Activated CD4-positive, alpha-beta T cell treated with anti-CD3 and anti-CD28 coated beads, Interleukin-2, Interleukin-4, amounts not matched to agents 100 ng/mL and 50 ng/mL, durations not matched to agents 16 hours and 8 hours (primary cell): Measurements from ENCODE around the gene GPSM1.
"Not testable (repeated sequence)": the region's sequence is repeated elsewhere in the genome, so short reads cannot be mapped to it uniquely, and the experiment has no call there.

Experiments used
- DNase-seq: peaks from one replicate; pipeline ENCODE4 v3.0.0-alpha.2; 2020; ENCODE audit warnings: low spot score

GPSM1 gene

GRCh38 chr9:136317695-136318094 is 9.6 kb upstream of the GPSM1 start:
- DNase-seq: no peak

GRCh38 chr9:136318111-136318775 is 9.1 kb upstream of the GPSM1 start:
- no peak for DNase-seq

- DNase-seq: no peak
Observed at GRCh38 chr9:136318776-136319241, 8.5 kb upstream of the GPSM1 start.

GRCh38 chr9:136319244-136319643 is 8.1 kb upstream of the GPSM1 start:
- DNase-seq: not testable (repeated sequence)

- DNase-seq: not testable (repeated sequence)
Observed at GRCh38 chr9:136319955-136320354, 7.4 kb upstream of the GPSM1 start.

GRCh38 chr9:136320972-136321371 is 6.4 kb upstream of the GPSM1 start:
- not testable (repeated sequence) for DNase-seq

GRCh38 chr9:136321561-136321960 is 5.8 kb upstream of the GPSM1 start:
- DNase-seq: no peak

GRCh38 chr9:136322756-136323330 is 4.5 kb upstream of the GPSM1 start:
- no peak for DNase-seq

- no peak for DNase-seq
Observed at GRCh38 chr9:136323371-136323789, 4.0 kb upstream of the GPSM1 start.

- DNase-seq: no peak
Observed at GRCh38 chr9:136324501-136325300, 2.6 kb upstream of the GPSM1 start.

- DNase-seq: no peak
Observed at GRCh38 chr9:136325358-136325757, 2.0 kb upstream of the GPSM1 start.

GRCh38 chr9:136326061-136326760 is 1.1 kb upstream of the GPSM1 start:
- no peak for DNase-seq

GRCh38 chr9:136326761-136327303 is 507 bp upstream of the GPSM1 start:
- DNase-seq: no peak

- no peak for DNase-seq
Observed at GRCh38 chr9:136328011-136328621, 777 bp downstream of the GPSM1 start.

- DNase-seq: no peak
Observed at GRCh38 chr9:136328622-136329041, 1.3 kb downstream of the GPSM1 start.

GRCh38 chr9:136329211-136329627 is 1.9 kb downstream of the GPSM1 start:
- DNase-seq: no peak

- DNase-seq: no peak
Observed at GRCh38 chr9:136329636-136330405, 2.5 kb downstream of the GPSM1 start.

- DNase-seq: no peak
Observed at GRCh38 chr9:136330406-136330990, 3.2 kb downstream of the GPSM1 start.

GRCh38 chr9:136331030-136331429 is 3.7 kb downstream of the GPSM1 start:
- DNase-seq: no peak
